HCT116 (cell line): ENCODE results near the gene RBPJ. TPM values are rescaled to one million over a fixed set of nuclear protein-coding genes. Genes with fewer than 3 reads are reported as not detected.

Experiments used
- ATAC-seq: fragments of 200-7000 bp; cut with Tn5 transposase; 2 replicates; pipeline ENCODE4 v1.9.1; 2020; ENCODE audit warnings: mild to moderate bottlenecking, moderate library complexity
- BruUV-seq: library from RNA; stranded (reverse); fragments of 400-500 nt; replicated peaks from 2 replicates; lab custom pipeline; 2021; lab: Mats Ljungman, UMichigan
- CTCF ChIA-PET: fragments of 300-600 bp; sonication (Branson Sonifier 250); formaldehyde crosslinking; loops from one replicate; lab custom pipeline; 2021; ENCODE audit warnings: antibody characterized with exemption; lab: Charles Lee
- POLR2A ChIA-PET: fragments of 300-600, 350-600 bp; sonication (Branson Sonifier 250); formaldehyde crosslinking; loops from one replicate; lab custom pipeline; 2021; ENCODE audit warnings: antibody characterized with exemption; lab: Charles Lee
- RAD21 ChIA-PET, 2 experiments: fragments of 300-600 bp; sonication (Branson Sonifier 250); formaldehyde crosslinking; loops; one replicate each; lab custom pipeline; 2023; ENCODE audit warnings: low total read pairs in 2 of 2; ENCODE audit not compliant: uncharacterized antibody in 2 of 2, unreplicated experiment in 2 of 2, low non-redundant PET in 1 of 2; lab: Charles Lee
- DNase-seq: peaks from one replicate; pipeline ENCODE4 v3.0.0-alpha.2; 2010; ENCODE audit warnings: low read depth, low spot score
- H2AFZ ChIP-seq: fragments of 200-600 bp; shearing (Covaris generic), sonication (generic); 2 replicates; pipeline ENCODE4 v1.6.1; 2017; ENCODE audit warnings: low read depth, mixed run types, mixed read lengths, antibody characterized with exemption, low read length; ENCODE audit not compliant: poor library complexity, severe bottlenecking
- H3K27ac ChIP-seq: 2 replicates; pipeline ENCODE4 v1.5.1; 2012; ENCODE audit warnings: low read depth, low read length
- H3K27me3 ChIP-seq: fragments of 200-600 bp; sonication (generic); 2 replicates; pipeline ENCODE4 v1.6.1; 2016; ENCODE audit warnings: mixed run types, low read length, mixed read lengths; ENCODE audit not compliant: insufficient read depth
- H3K36me3 ChIP-seq, 2 experiments: fragments of 200-500 bp in 1 of 2; fragments of 200-600 bp in 1 of 2; sonication (Bioruptor generic) in 1 of 2; sonication (generic) in 1 of 2; 2 replicates each; pipeline versions ENCODE4 v1.5.1 to v1.6.1; 2014 to 2016; ENCODE audit warnings: low read length in 2 of 2, inconsistent platforms in 1 of 2, mixed read lengths in 1 of 2, mixed run types in 1 of 2; ENCODE audit not compliant: insufficient read depth in 2 of 2, control insufficient read depth in 1 of 2
- H3K4me1 ChIP-seq, 2 experiments: fragments of 200-600 bp in 1 of 2; sonication (generic) in 1 of 2; 2 replicates each; pipeline versions ENCODE4 v1.5.1 to v1.6.1; 2012 to 2017; ENCODE audit warnings: low read length in 2 of 2, inconsistent platforms in 1 of 2, mild to moderate bottlenecking in 1 of 2, mixed read lengths in 1 of 2, mixed run types in 1 of 2, moderate library complexity in 1 of 2; ENCODE audit not compliant: insufficient read depth in 2 of 2, control insufficient read depth in 1 of 2
- H3K4me2 ChIP-seq: fragments of 200-600 bp; sonication (generic); 2 replicates; pipeline ENCODE4 v1.6.1; 2017; ENCODE audit warnings: mixed run types, low read length, mixed read lengths
- H3K4me3 ChIP-seq, 2 experiments: fragments of 200-600 bp in 1 of 2; sonication (generic) in 1 of 2; replicated peaks in 1 of 2; 2 replicates each; pipeline ENCODE4 v1.5.1; 2011 to 2016; ENCODE audit warnings: low read length in 2 of 2, control low read depth in 1 of 2, low read depth in 1 of 2, mild to moderate bottlenecking in 1 of 2, mixed read lengths in 1 of 2, mixed run types in 1 of 2
- H3K79me2 ChIP-seq: fragments of 200-600 bp; sonication (generic); 2 replicates; pipeline ENCODE4 v1.6.1; 2017; ENCODE audit warnings: mild to moderate bottlenecking, mixed run types, low read length, moderate library complexity, mixed read lengths; ENCODE audit not compliant: insufficient read depth
- H3K9ac ChIP-seq: fragments of 200-600 bp; sonication (generic); 2 replicates; pipeline ENCODE4 v1.6.1; 2016; ENCODE audit warnings: low read length, mixed read lengths
- H3K9me2 ChIP-seq: fragments of 200-600 bp; sonication (generic), shearing (Covaris generic); 2 replicates; pipeline ENCODE4 v1.6.1; 2017; ENCODE audit warnings: mixed run types, mild to moderate bottlenecking, moderate library complexity; ENCODE audit not compliant: insufficient read depth
- H3K9me3 ChIP-seq, 2 experiments: fragments of 200-500 bp in 1 of 2; fragments of 200-600 bp in 1 of 2; sonication (Bioruptor generic) in 1 of 2; sonication (generic) in 1 of 2; 2 replicates each; pipeline ENCODE4 v1.6.1; 2014 to 2017; ENCODE audit warnings: low read length in 2 of 2, mixed read lengths in 2 of 2, inconsistent platforms in 1 of 2, low read depth in 1 of 2, mild to moderate bottlenecking in 1 of 2, mixed run types in 1 of 2, moderate library complexity in 1 of 2; ENCODE audit not compliant: control insufficient read depth in 1 of 2, insufficient read depth in 1 of 2
- H4K20me1 ChIP-seq: fragments of 200-600 bp; sonication (generic), shearing (Covaris generic); 2 replicates; pipeline ENCODE4 v1.6.1; 2017; ENCODE audit warnings: mixed run types, mild to moderate bottlenecking, moderate library complexity; ENCODE audit not compliant: insufficient read depth
- CBX3 ChIP-seq: IDR thresholded peaks from 2 replicates; pipeline ENCODE4 v1.6.1; 2012; ENCODE audit warnings: low read depth
- CEBPB ChIP-seq: IDR thresholded peaks from 2 replicates; pipeline ENCODE4 v1.6.1; 2012; ENCODE audit warnings: low read depth
- CTCF ChIP-seq, 3 experiments: fragments of 200-600 bp in 1 of 3; sonication (generic) in 1 of 3; IDR thresholded peaks in 2 of 3; conservative IDR thresholded peaks in 1 of 3; 2 replicates each; pipeline ENCODE4 v1.5.1; 2012 to 2017; ENCODE audit warnings: low read depth in 2 of 3, low read length in 2 of 3, antibody characterized with exemption in 1 of 3, borderline replicate concordance in 1 of 3, control low read depth in 1 of 3, mild to moderate bottlenecking in 1 of 3, mixed read lengths in 1 of 3, mixed run types in 1 of 3, moderate library complexity in 1 of 3; ENCODE audit not compliant: insufficient read depth in 1 of 3
- EGR1 ChIP-seq: IDR thresholded peaks from 2 replicates; pipeline ENCODE4 v1.6.1; 2012; ENCODE audit warnings: low read depth
- ELF1 ChIP-seq: IDR thresholded peaks from 2 replicates; pipeline ENCODE4 v1.6.1; 2012; ENCODE audit warnings: low read depth, borderline replicate concordance
- EZH2 ChIP-seq: fragments of 200-600 bp; sonication (generic); IDR thresholded peaks from 2 replicates; pipeline ENCODE4 v1.6.1; 2017; ENCODE audit warnings: antibody characterized with exemption, mixed run types
- EZH2phosphoT487 ChIP-seq: fragments of 200-600 bp; IDR thresholded peaks from 2 replicates; pipeline ENCODE4 v1.6.1; 2018; ENCODE audit warnings: antibody characterized with exemption, borderline replicate concordance
- FOSL1 ChIP-seq: IDR thresholded peaks from 2 replicates; pipeline ENCODE4 v1.6.1; 2012; ENCODE audit warnings: low read depth
- JUND ChIP-seq: IDR thresholded peaks from 2 replicates; pipeline ENCODE4 v1.6.1; 2012
- POLR2A ChIP-seq: IDR thresholded peaks from 2 replicates; pipeline ENCODE4 v1.7.0; 2011; ENCODE audit warnings: borderline replicate concordance; ENCODE audit not compliant: insufficient read depth, insufficient read length; ENCODE audit errors: extremely low read depth
- POLR2AphosphoS5 ChIP-seq: IDR thresholded peaks from 2 replicates; pipeline ENCODE4 v1.6.1; 2011; ENCODE audit warnings: mild to moderate bottlenecking, low read depth, low read length, moderate library complexity
- REST ChIP-seq: IDR thresholded peaks from 2 replicates; pipeline ENCODE4 v1.6.1; 2012; ENCODE audit warnings: low read depth
- SIN3A ChIP-seq: IDR thresholded peaks from 2 replicates; pipeline ENCODE4 v1.6.1; 2012; ENCODE audit warnings: low read depth
- SP1 ChIP-seq: IDR thresholded peaks from 2 replicates; pipeline ENCODE4 v1.6.1; 2012; ENCODE audit warnings: low read depth
- SRF ChIP-seq: IDR thresholded peaks from 2 replicates; pipeline ENCODE4 v1.6.1; 2012; ENCODE audit warnings: low read depth
- TCF7L2 ChIP-seq: IDR thresholded peaks from 2 replicates; pipeline ENCODE4 v1.7.0; 2011; ENCODE audit warnings: borderline replicate concordance, inconsistent platforms; ENCODE audit not compliant: insufficient read depth, insufficient read length; ENCODE audit errors: extremely low read depth
- YY1 ChIP-seq: IDR thresholded peaks from 2 replicates; pipeline ENCODE4 v1.6.1; 2011; ENCODE audit warnings: low read length, low read depth, moderate library complexity, mild to moderate bottlenecking; ENCODE audit not compliant: insufficient replicate concordance; ENCODE audit errors: extremely low read depth
- ZBTB33 ChIP-seq: IDR thresholded peaks from 2 replicates; pipeline ENCODE4 v1.6.1; 2011; ENCODE audit warnings: mild to moderate bottlenecking, low read length, moderate library complexity; ENCODE audit not compliant: insufficient replicate concordance; ENCODE audit errors: extremely low read depth
- ZFX ChIP-seq: fragments of 450-650 bp; IDR thresholded peaks from 2 replicates; pipeline ENCODE4 v1.6.1; 2017
- ZNF274 ChIP-seq: fragments of 200-500 bp; sonication (Bioruptor generic); IDR thresholded peaks from 2 replicates; pipeline ENCODE4 v1.6.1; 2014; ENCODE audit warnings: mild to moderate bottlenecking, low read depth, low read length, inconsistent platforms
- intact Hi-C: fragments of 100-400 bp; cut with micrococcal nuclease; formaldehyde crosslinking; loops from 2 replicates; pipeline ENCODE4 v1.10.0; 2022
- total RNA-seq: library from RNA; stranded (reverse); gene quantifications from one replicate; pipeline ENCODE4 v1.2.1, GENCODE V29; 2021; ENCODE audit not compliant: unreplicated experiment

The RBPJ gene
- total RNA-seq, 1 experiment from 2014 or later, result 72.7 TPM

- CTCF ChIA-PET, result interaction anchor here (0.7 kb wide), 1 partner anchor 199 kb away, joined by 3 read pairs; no protein-coding TSS in a partner anchor
- H3K27ac ChIP-seq, result no peak overlapping the region
Observed at GRCh38 chr4:26354491-26354890, 33.7 kb downstream of the RBPJ start.

More at GRCh38 chr4:26354491-26354890, 33.7 kb downstream of the RBPJ start:
- Histone ChIP-seq H3K4me2 (no peak overlapping the region), H3K27me3 (no peaks in the 10 kb centered on the region), H3K79me2 (peaks cover 95% of the 10 kb centered on the region)
- DNase-seq, result no peak
- intact Hi-C loops, result no loop called here
- RAD21 ChIA-PET, result no interaction called here
- no peak for TF ChIP-seq POLR2A
- no peak for TF ChIP-seq SRF
- TF ChIP-seq ELF1, result no peak
- no peak for TF ChIP-seq JUND
- no peak for TF ChIP-seq TCF7L2
- TF ChIP-seq ZNF274, result no peak
- no peak for TF ChIP-seq CTCF (IDR thresholded peaks at IDR 0.05 in 2 of 3, conservative IDR thresholded peaks at IDR 0.05 in 1 of 3; ENCODE audit: borderline replicate concordance in 1 of 3, insufficient read depth in 1 of 3, low read depth in 2 of 3, low read length in 2 of 3)
- no peak for TF ChIP-seq ZBTB33
- TF ChIP-seq EGR1, result no peak
- TF ChIP-seq SIN3A, result no peak
- no peak for TF ChIP-seq POLR2AphosphoS5
- TF ChIP-seq FOSL1, result no peak
- no peak for TF ChIP-seq ZFX
- no peak for TF ChIP-seq EZH2
- no peak for TF ChIP-seq YY1
- no peak for TF ChIP-seq CEBPB
- no peak for TF ChIP-seq REST
- no peak for TF ChIP-seq EZH2phosphoT487
- no peak for TF ChIP-seq SP1
- no peak for TF ChIP-seq CBX3
- TF ChIP-seq, all 23 proteins: peak for 0
- Histone ChIP-seq H3K36me3 (no peaks in the 10 kb centered on the region), H3K4me1 (peaks cover 3 to 7% of the 10 kb centered on the region in 2 experiments; a peak in 3 of 4 replicates), H3K9me3 (no peaks in the 10 kb centered on the region), H3K4me3 (no peak overlapping the region), H4K20me1 (no peaks in the 10 kb centered on the region; the same call in 1 of the 2 replicates), H2AFZ (no peak overlapping the region), H3K9ac (no peak overlapping the region), H3K9me2 (no peaks in the 10 kb centered on the region)
- BruUV-seq, result no TSS peak
- no peak for ATAC-seq
- POLR2A ChIA-PET, result no interaction called here
